ENCODE data around the gene SMIM8. TPM values are rescaled to one million over a fixed set of nuclear protein-coding genes. Genes with fewer than 3 reads are reported as not detected.

SMIM8 gene
- total and polyA plus RNA-seq, 12 donors = 6.1 to 13.8 (median 10.5) TPM

DNA sequence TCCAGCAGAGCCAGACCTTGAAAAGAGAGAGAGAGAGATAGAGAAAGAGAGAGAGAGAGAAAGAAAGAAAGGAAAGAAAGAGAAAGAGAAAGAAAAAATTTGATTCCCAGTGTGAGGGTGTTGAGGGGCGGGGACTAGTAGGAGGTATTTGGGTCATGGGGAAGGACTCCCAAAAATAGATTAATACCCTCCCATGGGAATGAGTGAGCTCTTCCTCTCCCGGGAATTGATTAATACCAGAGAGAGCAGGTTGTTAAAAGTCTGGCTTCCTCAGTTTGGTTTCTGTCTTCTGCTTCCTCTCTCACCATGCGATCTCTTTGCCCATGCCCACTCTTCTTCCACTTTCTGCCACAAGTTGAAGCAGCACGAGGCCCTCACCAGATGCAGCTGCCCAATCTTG, 56.6 kb downstream of the SMIM8 start:
- H3K4me3 ChIP-seq = peak overlapping the region in 1 of 10 donors; percentile 9
- TF ChIP-seq, protein P1, sequence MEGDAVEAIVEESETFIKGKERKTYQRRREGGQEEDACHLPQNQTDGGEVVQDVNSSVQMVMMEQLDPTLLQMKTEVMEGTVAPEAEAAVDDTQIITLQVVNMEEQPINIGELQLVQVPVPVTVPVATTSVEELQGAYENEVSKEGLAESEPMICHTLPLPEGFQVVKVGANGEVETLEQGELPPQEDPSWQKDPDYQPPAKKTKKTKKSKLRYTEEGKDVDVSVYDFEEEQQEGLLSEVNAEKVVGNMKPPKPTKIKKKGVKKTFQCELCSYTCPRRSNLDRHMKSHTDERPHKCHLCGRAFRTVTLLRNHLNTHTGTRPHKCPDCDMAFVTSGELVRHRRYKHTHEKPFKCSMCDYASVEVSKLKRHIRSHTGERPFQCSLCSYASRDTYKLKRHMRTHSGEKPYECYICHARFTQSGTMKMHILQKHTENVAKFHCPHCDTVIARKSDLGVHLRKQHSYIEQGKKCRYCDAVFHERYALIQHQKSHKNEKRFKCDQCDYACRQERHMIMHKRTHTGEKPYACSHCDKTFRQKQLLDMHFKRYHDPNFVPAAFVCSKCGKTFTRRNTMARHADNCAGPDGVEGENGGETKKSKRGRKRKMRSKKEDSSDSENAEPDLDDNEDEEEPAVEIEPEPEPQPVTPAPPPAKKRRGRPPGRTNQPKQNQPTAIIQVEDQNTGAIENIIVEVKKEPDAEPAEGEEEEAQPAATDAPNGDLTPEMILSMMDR (IDR thresholded peaks at IDR 0.05) = no peak
- intact Hi-C loops (cut with DNase I) = no loop called here
- peaks cover 0 to 5% (median 0%) of the 10 kb centered on the region in 9 donors for H3K4me1 ChIP-seq
- WGBS, 2 donors = 75 to 80% methylated on average over 4 of the region's 4 CpGs
- ATAC-seq (peak in 1 of 8 donors; percentile 69), DNase-seq (no peak)
- H3K27me3 ChIP-seq = no peaks in the 10 kb centered on the region
- H3K36me3 ChIP-seq = peaks cover 0 to 11% (median 0%) of the 10 kb centered on the region in 9 donors
- H3K27ac ChIP-seq = no peak overlapping the region
- no peaks in the 10 kb centered on the region for H3K9me3 ChIP-seq

- DNase-seq (no peak), ATAC-seq (no peak)
- Histone ChIP-seq H3K4me3 (no peak overlapping the region), H3K27ac (no peak overlapping the region), H3K36me3 (no peaks in the 10 kb centered on the region), H3K4me1 (peaks cover 0 to 5% (median 0%) of the 10 kb centered on the region in 9 donors), H3K9me3 (no peaks in the 10 kb centered on the region), H3K27me3 (no peaks in the 10 kb centered on the region)
- intact Hi-C loops (cut with DNase I) = no loop called here
- 88 to 91% methylated on average over 5 of the region's 5 CpGs for WGBS, 2 donors
- TF ChIP-seq, protein P1 (IDR thresholded peaks at IDR 0.05) = no peak
Measured at GRCh38 chr6:87382861-87383260, 60.5 kb downstream of the SMIM8 start.

DNA sequence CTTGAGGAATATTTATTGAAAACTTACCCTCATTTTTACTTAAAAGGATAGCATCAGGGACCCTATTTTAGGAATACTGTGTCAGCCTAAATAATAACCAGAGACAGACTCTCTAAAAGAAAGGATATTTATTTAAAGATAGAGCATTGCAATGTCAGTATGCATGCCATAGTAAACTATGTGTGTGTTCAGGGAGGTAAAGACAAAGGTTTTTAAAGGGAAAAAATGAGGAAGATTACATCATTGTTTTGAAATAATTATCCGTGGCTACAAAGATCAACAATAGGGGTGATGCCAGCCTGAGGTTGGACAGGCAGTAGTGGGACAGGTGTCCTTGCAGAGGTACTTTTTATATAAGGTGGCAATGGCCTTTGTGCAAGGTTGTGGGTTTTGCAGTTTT, 61.6 kb downstream of the SMIM8 start:
- no peak for DNase-seq
- Histone ChIP-seq H3K4me1 (peaks cover 0 to 2% (median 0%) of the 10 kb centered on the region in 9 donors), H3K4me3 (no peak overlapping the region), H3K27ac (no peak overlapping the region), H3K27me3 (no peaks in the 10 kb centered on the region), H3K9me3 (no peaks in the 10 kb centered on the region), H3K36me3 (no peaks in the 10 kb centered on the region)
- TF ChIP-seq, protein P1 (IDR thresholded peaks at IDR 0.05) = no peak
- 49 to 75% methylated on average over 1 of the region's 1 CpG for WGBS, 2 donors
- no peak for ATAC-seq
- intact Hi-C loops (cut with DNase I) = no loop called here

DNA sequence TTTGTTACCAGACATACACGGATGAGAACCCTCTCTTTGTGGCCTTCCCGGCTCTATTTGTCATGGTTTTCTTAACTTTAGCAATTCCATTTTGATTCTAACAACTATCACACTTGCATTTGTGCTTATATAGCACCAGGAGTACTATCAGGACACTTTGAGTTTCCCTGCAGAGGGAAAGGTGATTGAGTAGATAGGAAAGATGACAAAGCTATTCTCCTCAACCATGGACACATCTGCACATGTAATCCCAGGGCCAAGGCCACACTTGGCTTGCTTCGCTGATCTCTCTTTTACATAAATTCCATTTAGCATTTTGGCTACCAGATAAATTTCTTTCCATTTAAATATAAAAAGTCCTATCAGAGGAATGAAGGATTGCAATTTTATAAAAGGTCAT, 62.1 kb downstream of the SMIM8 start:
- Histone ChIP-seq H3K4me1 (no peaks in the 10 kb centered on the region), H3K36me3 (no peaks in the 10 kb centered on the region), H3K27ac (no peak overlapping the region), H3K27me3 (no peaks in the 10 kb centered on the region), H3K9me3 (no peaks in the 10 kb centered on the region), H3K4me3 (no peak overlapping the region)
- ATAC-seq (no peak), DNase-seq (no peak)
- WGBS, 2 donors = 85 to 90% methylated on average over 3 of the region's 3 CpGs
- intact Hi-C loops (cut with DNase I) = no loop called here
- TF ChIP-seq, protein P1 (IDR thresholded peaks at IDR 0.05) = no peak

Measured in heart right ventricle (tissue), 16 donors.